GM21360 (cell line): Measurements from ENCODE around the gene KITLG.
"Not testable (repeated sequence)": the region's sequence is repeated elsewhere in the genome, so short reads cannot be mapped to it uniquely, and the experiment has no call there.

Source experiments
- ATAC-seq: cut with Tn5 transposase; IDR thresholded peaks from one replicate; pipeline ENCODE4 v1.9.1; 2021; ENCODE audit warnings: mild to moderate bottlenecking, moderate library complexity; ENCODE audit not compliant: unreplicated experiment

Gene KITLG

GRCh38 chr12:88544991-88545980, 35.0 kb downstream of the KITLG start:
- ATAC-seq: no peak

DNA sequence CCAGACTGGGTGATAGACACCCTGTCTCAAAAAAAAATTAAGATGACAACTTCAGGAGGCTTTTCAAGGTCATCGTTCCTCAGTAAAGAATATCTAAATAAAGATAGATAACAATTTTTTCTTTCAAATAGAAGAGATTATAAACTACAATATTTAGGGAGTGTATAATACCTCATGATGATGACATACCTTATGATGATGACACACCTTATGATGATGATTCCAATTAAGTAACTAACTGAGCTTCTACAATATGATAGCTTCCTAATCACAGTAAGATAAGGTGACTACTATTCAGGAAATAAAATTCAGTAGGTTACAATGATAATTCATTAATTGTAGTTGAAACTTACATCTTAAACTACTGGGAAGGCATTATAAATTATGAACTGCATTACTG, 40.4 kb downstream of the KITLG start:
- ATAC-seq: no peak

DNA sequence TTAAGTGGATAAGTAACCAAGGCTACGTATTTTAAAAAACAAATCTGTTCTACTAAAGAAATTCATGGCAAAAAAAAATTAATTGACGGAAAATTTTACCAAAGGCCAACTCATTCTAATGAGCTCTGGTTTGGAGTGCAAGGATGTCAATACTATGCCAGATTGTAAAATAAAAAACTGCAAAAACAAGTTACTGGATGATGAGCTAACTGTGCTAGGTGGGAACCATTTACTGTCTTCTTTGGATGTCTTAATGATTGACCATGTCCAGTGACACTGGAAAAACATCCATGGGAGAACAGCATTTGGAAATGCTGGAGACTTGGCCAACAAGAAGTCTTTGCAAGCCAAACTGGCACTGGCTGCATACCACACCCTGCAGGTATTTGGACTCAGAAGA, 41.6 kb downstream of the KITLG start:
- no peak for ATAC-seq

DNA sequence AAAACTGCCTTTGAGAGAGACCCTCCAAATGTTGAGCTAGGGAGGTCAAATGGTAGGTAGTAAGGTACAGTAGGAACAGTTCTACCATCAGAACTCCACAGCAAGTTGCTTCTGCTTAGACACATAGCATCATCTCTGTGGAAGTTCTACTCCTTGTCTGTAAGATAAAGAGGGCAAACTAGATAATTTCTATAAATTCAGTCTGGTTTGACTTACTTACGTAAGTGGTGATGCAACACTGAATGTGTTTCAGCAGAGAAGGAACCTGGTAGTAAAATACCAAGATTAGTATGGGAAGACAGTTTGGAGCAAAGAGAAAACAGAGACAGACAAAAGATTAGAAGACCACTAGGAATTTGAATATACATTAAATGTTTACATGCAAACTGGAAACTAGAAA, 42.0 kb downstream of the KITLG start:
- ATAC-seq: no peak

GRCh38 chr12:88530868-88531267, 49.4 kb downstream of the KITLG start:
- ATAC-seq: no peak

DNA sequence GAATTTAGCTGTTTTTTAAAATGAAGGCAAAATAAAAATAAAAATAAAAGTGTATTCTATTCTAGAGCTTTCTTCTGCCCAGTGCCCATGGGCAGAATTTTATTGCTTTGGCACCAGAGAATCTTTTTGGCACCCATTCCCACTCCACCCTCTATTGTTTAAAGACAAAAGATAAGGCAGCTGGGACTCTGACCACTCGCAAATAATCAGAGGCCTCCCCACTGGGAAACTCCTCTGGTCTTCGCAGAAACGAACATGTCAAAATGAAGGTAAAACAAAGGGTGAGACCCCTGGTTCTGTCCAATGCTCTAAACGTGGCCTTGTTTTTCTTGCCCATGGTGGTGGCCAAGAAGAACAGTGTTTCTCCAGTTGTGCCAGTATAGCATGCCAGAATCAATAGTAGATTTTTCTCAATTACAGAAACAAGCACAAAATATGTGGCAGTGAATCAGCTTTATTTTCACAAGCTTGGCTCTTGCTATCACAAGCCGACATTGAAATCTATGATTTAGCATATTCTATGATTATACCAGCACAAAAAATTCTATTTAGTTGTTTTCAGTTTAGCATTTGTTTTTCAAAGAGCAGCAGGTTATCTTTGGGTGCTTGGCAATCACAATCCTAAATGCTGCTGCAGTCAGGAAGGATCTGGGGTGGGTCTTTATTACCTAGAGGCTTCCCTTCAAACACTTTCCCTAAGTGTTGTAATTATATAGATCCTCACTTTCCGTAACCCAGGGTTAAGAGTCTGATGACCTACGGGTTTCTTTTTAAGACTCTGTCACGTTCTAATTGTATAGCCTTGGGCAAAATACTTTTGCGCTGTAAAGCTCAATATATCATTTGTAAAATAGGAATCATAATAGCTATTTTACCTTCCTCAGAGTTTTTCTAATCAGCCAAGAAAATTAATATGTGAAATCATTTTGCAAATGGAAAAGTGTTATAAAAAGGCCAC, 50.5 kb downstream of the KITLG start:
- ATAC-seq: no peak

DNA sequence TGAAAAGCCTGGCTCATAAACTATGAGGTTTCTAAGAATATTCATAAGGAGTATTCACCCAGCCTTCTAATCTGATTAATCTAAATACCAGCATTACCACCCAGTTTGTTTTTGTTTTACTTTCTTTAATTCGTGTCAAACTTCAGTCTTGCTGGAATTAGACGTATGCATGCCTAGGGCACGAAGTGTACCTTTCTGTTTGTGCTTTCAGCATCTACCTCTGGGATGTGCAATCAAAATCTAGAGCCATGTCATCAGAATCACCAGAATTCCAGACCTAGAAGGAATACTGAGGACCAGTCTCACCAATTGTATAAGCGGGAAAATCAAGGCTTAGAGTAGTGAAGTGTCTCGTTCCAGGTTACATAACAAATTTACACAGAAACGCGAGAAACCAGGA, 57.3 kb downstream of the KITLG start:
- no peak for ATAC-seq

- ATAC-seq: no peak
Observed at GRCh38 chr12:88520436-88520820, 59.8 kb downstream of the KITLG start.

- no peak for ATAC-seq
Observed at GRCh38 chr12:88519802-88520435, 60.4 kb downstream of the KITLG start.

DNA sequence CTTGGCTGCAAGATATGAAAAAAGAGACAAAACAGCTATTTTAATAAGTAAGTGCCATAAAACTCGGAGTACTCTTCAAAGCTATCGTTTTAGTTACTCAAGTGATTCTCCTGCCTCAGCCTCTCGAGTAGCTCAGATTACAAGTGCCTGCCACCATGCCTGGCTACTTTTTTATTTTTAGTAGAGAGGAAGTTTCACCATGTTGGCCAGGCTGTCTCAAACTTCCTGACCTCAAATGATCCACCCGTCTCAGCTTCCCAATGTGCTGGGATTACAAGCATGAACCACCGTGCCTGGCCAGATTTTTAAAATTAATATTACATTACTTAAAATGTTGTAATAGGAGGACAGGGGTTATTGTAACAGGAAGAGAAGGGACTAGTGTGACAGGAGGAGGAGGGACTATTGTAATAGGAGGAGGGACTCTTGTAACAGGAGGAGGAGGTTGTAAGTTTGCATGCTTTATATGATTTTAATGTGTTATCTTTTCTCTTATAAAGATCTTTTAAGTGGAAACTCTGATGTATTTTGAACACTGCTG, 61.3 kb downstream of the KITLG start:
- no peak for ATAC-seq

DNA sequence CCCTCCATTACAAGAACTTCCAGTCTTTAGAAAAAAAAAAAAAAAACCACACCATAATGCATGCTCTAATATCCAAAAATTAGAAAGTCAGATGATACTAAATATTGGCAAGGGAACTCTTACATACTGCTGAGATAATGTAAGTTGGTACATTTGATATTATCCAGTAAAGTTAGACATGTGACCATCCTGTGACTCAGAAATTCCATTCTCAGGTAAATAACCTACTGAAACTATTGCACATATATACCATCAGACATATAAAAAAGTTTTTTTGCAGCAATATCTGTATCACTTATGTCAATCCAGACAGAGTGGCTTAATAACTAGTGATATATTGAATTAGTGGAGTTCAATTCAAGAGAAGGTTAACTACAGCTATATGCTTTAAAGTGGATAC, 63.5 kb downstream of the KITLG start:
- ATAC-seq: no peak

- no peak for ATAC-seq
Observed at GRCh38 chr12:88510843-88511242, 69.4 kb downstream of the KITLG start.

- ATAC-seq: no peak
Observed at GRCh38 chr12:88509851-88510250, 70.4 kb downstream of the KITLG start.

DNA sequence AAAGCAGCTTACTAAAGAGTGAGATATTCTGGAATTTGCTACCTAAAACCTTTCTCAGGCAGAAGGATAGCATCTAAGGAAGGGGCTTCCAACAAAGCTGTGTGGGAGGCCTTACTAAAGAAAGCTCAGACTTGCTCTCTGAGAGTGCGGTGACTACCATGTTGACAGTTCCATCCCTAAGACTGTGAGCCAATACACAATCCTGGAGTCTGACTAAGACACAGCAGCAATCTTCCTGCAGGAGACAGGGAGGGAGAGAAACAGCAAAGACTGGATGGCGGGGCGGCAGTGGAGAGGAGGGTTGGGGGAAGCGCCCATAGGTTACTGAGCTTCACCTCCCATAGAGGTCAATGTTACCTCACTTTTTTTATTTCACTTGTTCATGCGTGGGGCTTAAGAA, 70.9 kb downstream of the KITLG start:
- ATAC-seq: no peak

DNA sequence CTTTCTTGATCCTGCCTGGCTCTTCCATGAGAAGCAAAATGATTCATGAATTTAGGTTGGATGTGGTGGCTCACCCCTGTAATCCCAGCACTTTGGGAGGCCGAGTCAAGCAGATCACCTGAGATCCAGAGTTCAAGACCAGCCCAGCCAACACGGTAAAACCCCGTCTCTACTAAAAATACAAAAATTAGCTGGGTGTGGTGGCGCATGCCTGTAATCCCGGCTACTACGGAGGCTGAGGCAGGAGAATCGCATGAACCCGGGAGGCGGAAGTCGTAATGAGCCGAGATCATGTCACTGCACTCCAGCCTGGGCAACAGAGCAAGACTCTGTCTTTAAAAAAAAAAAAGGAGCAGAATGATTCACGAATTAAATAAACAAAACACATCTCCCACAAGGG, 72.4 kb downstream of the KITLG start:
- not testable (repeated sequence) for ATAC-seq

DNA sequence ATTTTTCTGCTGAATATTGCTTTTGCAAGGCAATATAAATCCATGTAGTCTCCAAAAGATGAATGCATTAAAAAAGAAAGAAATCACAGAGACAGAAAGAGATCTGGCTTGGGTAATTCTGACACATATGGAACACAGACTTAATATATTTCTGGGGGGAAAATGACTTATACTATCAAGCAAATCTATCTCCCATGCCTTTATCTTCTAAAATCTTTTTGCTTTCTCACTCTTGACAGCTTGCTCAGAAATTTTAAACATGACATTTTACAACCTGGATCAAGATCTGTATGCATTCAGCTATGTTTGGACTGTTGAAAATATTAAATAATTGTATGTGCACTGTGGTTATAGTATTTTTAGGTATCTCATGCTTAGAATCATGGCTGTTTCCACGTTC, 73.0 kb downstream of the KITLG start:
- no peak for ATAC-seq

GRCh38 chr12:88505696-88506095, 74.6 kb downstream of the KITLG start:
- no peak for ATAC-seq

DNA sequence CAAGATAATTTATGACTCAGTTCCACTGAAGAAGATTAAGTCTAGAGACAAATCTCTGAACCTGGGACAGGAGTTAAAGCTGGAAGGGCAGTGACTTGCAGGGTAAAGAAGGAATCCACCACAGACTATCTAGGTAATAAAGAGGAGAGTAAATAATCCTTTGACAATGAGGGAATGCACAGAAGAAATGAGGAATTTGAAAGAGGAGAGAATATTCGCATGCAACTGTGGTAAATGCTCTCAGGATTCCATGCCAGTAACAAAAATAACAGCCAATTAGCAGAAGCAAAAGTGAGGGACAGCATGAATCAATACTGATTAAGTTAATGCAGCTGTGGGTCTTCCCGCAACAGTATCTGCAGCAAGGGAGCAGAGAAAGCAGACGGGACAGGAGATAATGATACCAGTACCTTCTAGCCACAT, 77.0 kb downstream of the KITLG start:
- ATAC-seq: no peak

GRCh38 chr12:88501972-88502938, 78.0 kb downstream of the KITLG start:
- ATAC-seq: no peak

- no peak for ATAC-seq
Observed at GRCh38 chr12:88496891-88497371, 83.3 kb downstream of the KITLG start.
